HL-60 (cell line): ENCODE measurements around the gene GAS6.

Experiments
- GABPA ChIP-seq: IDR thresholded peaks from 2 replicates; pipeline ENCODE4 v1.6.1; 2012; ENCODE audit warnings: low read depth
- TF ChIP-seq, protein P1 (sequence below): IDR thresholded peaks from one replicate; pipeline ENCODE4 v1.5.1; 2011; ENCODE audit warnings: low read length, control low read depth, inconsistent platforms; ENCODE audit not compliant: insufficient read depth
- TF ChIP-seq, protein P2 (sequence below): IDR thresholded peaks from 2 replicates; pipeline ENCODE4 v1.6.1; 2012; ENCODE audit warnings: low read depth; ENCODE audit not compliant: insufficient replicate concordance

DNA sequence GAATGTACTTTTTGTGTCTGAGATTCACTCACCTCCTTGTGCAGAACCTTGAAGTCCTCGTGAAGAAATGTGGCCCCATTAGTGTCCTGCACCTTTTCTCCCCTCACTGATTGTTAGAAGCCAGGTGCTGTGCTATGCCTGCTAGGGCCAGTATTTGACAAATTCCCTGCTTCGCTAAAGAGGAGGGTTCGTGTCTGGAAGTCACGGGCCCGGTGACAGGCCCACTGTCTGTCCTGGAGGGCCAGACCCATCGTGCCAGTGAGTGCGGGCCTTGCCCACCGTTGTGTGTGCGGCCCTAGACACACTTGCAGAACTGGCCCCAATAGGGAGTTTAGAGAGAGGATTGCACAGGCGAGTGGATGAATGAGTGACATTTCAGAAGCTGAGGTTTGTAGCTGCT is 36.8 kb upstream of the GAS6 start:
- TF ChIP-seq, protein P1, sequence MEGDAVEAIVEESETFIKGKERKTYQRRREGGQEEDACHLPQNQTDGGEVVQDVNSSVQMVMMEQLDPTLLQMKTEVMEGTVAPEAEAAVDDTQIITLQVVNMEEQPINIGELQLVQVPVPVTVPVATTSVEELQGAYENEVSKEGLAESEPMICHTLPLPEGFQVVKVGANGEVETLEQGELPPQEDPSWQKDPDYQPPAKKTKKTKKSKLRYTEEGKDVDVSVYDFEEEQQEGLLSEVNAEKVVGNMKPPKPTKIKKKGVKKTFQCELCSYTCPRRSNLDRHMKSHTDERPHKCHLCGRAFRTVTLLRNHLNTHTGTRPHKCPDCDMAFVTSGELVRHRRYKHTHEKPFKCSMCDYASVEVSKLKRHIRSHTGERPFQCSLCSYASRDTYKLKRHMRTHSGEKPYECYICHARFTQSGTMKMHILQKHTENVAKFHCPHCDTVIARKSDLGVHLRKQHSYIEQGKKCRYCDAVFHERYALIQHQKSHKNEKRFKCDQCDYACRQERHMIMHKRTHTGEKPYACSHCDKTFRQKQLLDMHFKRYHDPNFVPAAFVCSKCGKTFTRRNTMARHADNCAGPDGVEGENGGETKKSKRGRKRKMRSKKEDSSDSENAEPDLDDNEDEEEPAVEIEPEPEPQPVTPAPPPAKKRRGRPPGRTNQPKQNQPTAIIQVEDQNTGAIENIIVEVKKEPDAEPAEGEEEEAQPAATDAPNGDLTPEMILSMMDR: no peak
- no peak for TF ChIP-seq GABPA
- TF ChIP-seq, protein P2, sequence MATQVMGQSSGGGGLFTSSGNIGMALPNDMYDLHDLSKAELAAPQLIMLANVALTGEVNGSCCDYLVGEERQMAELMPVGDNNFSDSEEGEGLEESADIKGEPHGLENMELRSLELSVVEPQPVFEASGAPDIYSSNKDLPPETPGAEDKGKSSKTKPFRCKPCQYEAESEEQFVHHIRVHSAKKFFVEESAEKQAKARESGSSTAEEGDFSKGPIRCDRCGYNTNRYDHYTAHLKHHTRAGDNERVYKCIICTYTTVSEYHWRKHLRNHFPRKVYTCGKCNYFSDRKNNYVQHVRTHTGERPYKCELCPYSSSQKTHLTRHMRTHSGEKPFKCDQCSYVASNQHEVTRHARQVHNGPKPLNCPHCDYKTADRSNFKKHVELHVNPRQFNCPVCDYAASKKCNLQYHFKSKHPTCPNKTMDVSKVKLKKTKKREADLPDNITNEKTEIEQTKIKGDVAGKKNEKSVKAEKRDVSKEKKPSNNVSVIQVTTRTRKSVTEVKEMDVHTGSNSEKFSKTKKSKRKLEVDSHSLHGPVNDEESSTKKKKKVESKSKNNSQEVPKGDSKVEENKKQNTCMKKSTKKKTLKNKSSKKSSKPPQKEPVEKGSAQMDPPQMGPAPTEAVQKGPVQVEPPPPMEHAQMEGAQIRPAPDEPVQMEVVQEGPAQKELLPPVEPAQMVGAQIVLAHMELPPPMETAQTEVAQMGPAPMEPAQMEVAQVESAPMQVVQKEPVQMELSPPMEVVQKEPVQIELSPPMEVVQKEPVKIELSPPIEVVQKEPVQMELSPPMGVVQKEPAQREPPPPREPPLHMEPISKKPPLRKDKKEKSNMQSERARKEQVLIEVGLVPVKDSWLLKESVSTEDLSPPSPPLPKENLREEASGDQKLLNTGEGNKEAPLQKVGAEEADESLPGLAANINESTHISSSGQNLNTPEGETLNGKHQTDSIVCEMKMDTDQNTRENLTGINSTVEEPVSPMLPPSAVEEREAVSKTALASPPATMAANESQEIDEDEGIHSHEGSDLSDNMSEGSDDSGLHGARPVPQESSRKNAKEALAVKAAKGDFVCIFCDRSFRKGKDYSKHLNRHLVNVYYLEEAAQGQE: no peak
